Cardiac fibroblast (primary cell): ENCODE results near the gene CYGB.
A peak's percentile ranks its signal among the peaks of the same experiment; 100 is the strongest.
"Not testable (repeated sequence)": the region's sequence is repeated elsewhere in the genome, so short reads cannot be mapped to it uniquely, and the experiment has no call there.

Source experiments
- DNase-seq, 2 donors: peaks; one replicate each; pipeline versions ENCODE4 v3.0.0 to v3.0.0-alpha.2; 2010; ENCODE audit warnings: low read depth in 2 of 2
- H3K4me3 ChIP-seq, 2 donors: replicated peaks in 1 of 2; 1 replicate in 1 of 2; 2 replicates in 1 of 2; pipeline ENCODE4 v1.5.1; 2011; ENCODE audit warnings: low read depth in 2 of 2, low read length in 2 of 2, mild to moderate bottlenecking in 2 of 2, moderate library complexity in 1 of 2
- CTCF ChIP-seq: IDR thresholded peaks from one replicate; pipeline ENCODE4 v1.5.1; 2011; ENCODE audit warnings: low read depth, mild to moderate bottlenecking, low read length, inconsistent platforms

The CYGB gene

GRCh38 chr17:76536511-76537287 is 810 bp downstream of the CYGB start:
- TF ChIP-seq CTCF = no peak
- peak overlapping the region; percentile 66 to 68 for H3K4me3 ChIP-seq
- DNase-seq = no peak

- H3K4me3 ChIP-seq = peak overlapping the region; percentile 66 to 68
- no peak for DNase-seq
- TF ChIP-seq CTCF = no peak
Measured at GRCh38 chr17:76535788-76536510, 1.6 kb downstream of the CYGB start.

GRCh38 chr17:76534831-76535732 is 2.4 kb downstream of the CYGB start:
- no peak for DNase-seq
- H3K4me3 ChIP-seq = peak overlapping the region; percentile 66 to 68
- no peak for TF ChIP-seq CTCF

- DNase-seq, H3K4me3 ChIP-seq: not testable (repeated sequence)
Measured at GRCh38 chr17:76533640-76534359, 3.7 kb downstream of the CYGB start.

- peak; percentile 49 to 86 for DNase-seq
- no peak overlapping the region for H3K4me3 ChIP-seq
- TF ChIP-seq CTCF = no peak
Measured at GRCh38 chr17:76532072-76532651, 5.3 kb downstream of the CYGB start.

- TF ChIP-seq CTCF = no peak
- no peak for DNase-seq
- H3K4me3 ChIP-seq = no peak overlapping the region
Measured at GRCh38 chr17:76531486-76532038, 5.9 kb downstream of the CYGB start.
